ENCODE data around the gene LRRC75A. TPM values are rescaled to one million over a fixed set of nuclear protein-coding genes. Genes with fewer than 3 reads are reported as not detected.
A peak's percentile ranks its signal among the peaks of the same experiment; 100 is the strongest.

Gene LRRC75A
- total and polyA plus RNA-seq, 2 of the 8 experiments (the other 6 are each of a cell fraction or from before 2014, with no cell fraction given): 9.7 to 9.9 TPM

GRCh38 chr17:16486373-16487250 lies 5.4 kb downstream of the LRRC75A start (continued):
- TF ChIP-seq E2F6 (IDR thresholded peaks at IDR 0.05) (0 out of 2 replicates have a peak, but pooled peaks have one; percentile 8), POU5F1 (IDR thresholded peaks at IDR 0.05; ENCODE audit: low read depth, low read length) (no peak), CBX5 (IDR thresholded peaks at IDR 0.05; ENCODE audit: low read depth, low read length) (no peak), CTBP2 (IDR thresholded peaks at IDR 0.05; ENCODE audit: borderline replicate concordance, insufficient read depth, insufficient read length, low read length) (peak; percentile 52), EGR1 (IDR thresholded peaks at IDR 0.05; ENCODE audit: borderline replicate concordance, low read depth, low read length) (no peak), SRF (IDR thresholded peaks at IDR 0.05; ENCODE audit: low read depth, low read length) (no peak), SP2 (IDR thresholded peaks at IDR 0.05; ENCODE audit: low read length) (no peak), CHD7 (IDR thresholded peaks at IDR 0.05; ENCODE audit: insufficient replicate concordance, low read length) (no peak)

Measured in H1 (cell line).